NK-92 treated with Interleukin-12 subunit alpha and Interleukin-12 subunit beta, amount 100 ng/mL, for 24 hours (cell line): ENCODE measurements around the gene APBA2.
"Not testable (repeated sequence)": the region's sequence is repeated elsewhere in the genome, so short reads cannot be mapped to it uniquely, and the experiment has no call there.

Experiments
- DNase-seq: peaks from one replicate; lab custom pipeline; 2025; lab: John Stamatoyannopoulos, UW

APBA2 gene

GRCh38 chr15:29167122-29167521 lies 281.3 kb downstream of the APBA2 start:
- DNase-seq, result not testable (repeated sequence)
